ENCODE results near the gene MPPED1. TPM values are rescaled to one million over a fixed set of nuclear protein-coding genes. Genes with fewer than 3 reads are reported as not detected.

The MPPED1 gene
- total and polyA plus RNA-seq, 2 experiments from 2014 or later = 0.30 to 0.97 TPM

- 84% methylated on average over 14 of the region's 15 CpGs for WGBS (ENCODE audit: low lambda C conversion rate, missing lambda C conversion rate)
- H3K4me3 ChIP-seq = no peak overlapping the region
Measured at GRCh38 chr22:43404673-43405385, 7.0 kb upstream of the MPPED1 start.

GRCh38 chr22:43406186-43406790, 5.5 kb upstream of the MPPED1 start:
- Histone ChIP-seq H3K27ac (no peak overlapping the region), H3K4me3 (no peak overlapping the region), H3K4me1 (ENCODE audit: insufficient read depth) (no peaks in the 10 kb centered on the region), H3K9me3 (ENCODE audit: low read depth) (no peaks in the 10 kb centered on the region), H3K79me2 (no peaks in the 10 kb centered on the region), H2AFZ (no peak overlapping the region), H3K36me3 (replicated peaks; ENCODE audit: insufficient read depth, low read depth) (no peaks in the 10 kb centered on the region), H3K4me2 (no peak overlapping the region), H4K20me1 (ENCODE audit: insufficient read depth, poor library complexity, severe bottlenecking) (no peaks in the 10 kb centered on the region), H3K27me3 (peaks cover 20% of the 10 kb centered on the region), H3K9me2 (replicated peaks; ENCODE audit: insufficient read depth) (no peaks in the 10 kb centered on the region)
- WGBS (ENCODE audit: low lambda C conversion rate, missing lambda C conversion rate) = 87% methylated on average over 11 of the region's 12 CpGs
- no peak for TF ChIP-seq CTCF (IDR thresholded peaks at IDR 0.05; ENCODE audit: poor library complexity)
- no peak for TF ChIP-seq EZH2phosphoT487 (IDR thresholded peaks at IDR 0.05; ENCODE audit: low read depth, severe bottlenecking, unreplicated experiment)
- no peak for TF ChIP-seq EZH2 (IDR thresholded peaks at IDR 0.05; ENCODE audit: borderline replicate concordance)
- no peak for DNase-seq (ENCODE audit: low spot score)

More at GRCh38 chr22:43404673-43405385, 7.0 kb upstream of the MPPED1 start:
- DNase-seq (ENCODE audit: low spot score) = no peak
- Histone ChIP-seq H3K9me2 (replicated peaks; ENCODE audit: insufficient read depth) (no peaks in the 10 kb centered on the region), H4K20me1 (ENCODE audit: insufficient read depth, poor library complexity, severe bottlenecking) (no peaks in the 10 kb centered on the region), H2AFZ (no peak overlapping the region), H3K4me2 (no peak overlapping the region), H3K79me2 (no peaks in the 10 kb centered on the region), H3K4me1 (ENCODE audit: insufficient read depth) (no peaks in the 10 kb centered on the region), H3K27me3 (peaks cover 5% of the 10 kb centered on the region), H3K27ac (no peak overlapping the region), H3K9me3 (ENCODE audit: low read depth) (no peaks in the 10 kb centered on the region), H3K36me3 (replicated peaks; ENCODE audit: insufficient read depth, low read depth) (no peaks in the 10 kb centered on the region)
- no peak for TF ChIP-seq CTCF (IDR thresholded peaks at IDR 0.05; ENCODE audit: poor library complexity)
- no peak for TF ChIP-seq EZH2 (IDR thresholded peaks at IDR 0.05; ENCODE audit: borderline replicate concordance)
- TF ChIP-seq EZH2phosphoT487 (IDR thresholded peaks at IDR 0.05; ENCODE audit: low read depth, severe bottlenecking, unreplicated experiment) = no peak

GRCh38 chr22:43407591-43407990, 4.2 kb upstream of the MPPED1 start:
- 71% methylated on average over 4 of the region's 4 CpGs for WGBS (ENCODE audit: low lambda C conversion rate, missing lambda C conversion rate)
- TF ChIP-seq CTCF (IDR thresholded peaks at IDR 0.05; ENCODE audit: poor library complexity) (no peak), EZH2 (IDR thresholded peaks at IDR 0.05; ENCODE audit: borderline replicate concordance) (no peak)
- no peak for DNase-seq (ENCODE audit: low spot score)
- Histone ChIP-seq H2AFZ (no peak overlapping the region), H3K4me1 (ENCODE audit: insufficient read depth) (no peaks in the 10 kb centered on the region), H3K36me3 (replicated peaks; ENCODE audit: insufficient read depth, low read depth) (no peaks in the 10 kb centered on the region), H3K27me3 (peaks cover 24% of the 10 kb centered on the region), H3K4me3 (no peak overlapping the region), H3K9me3 (ENCODE audit: low read depth) (no peaks in the 10 kb centered on the region), H3K4me2 (no peak overlapping the region), H3K9me2 (replicated peaks; ENCODE audit: insufficient read depth) (no peaks in the 10 kb centered on the region), H3K79me2 (no peaks in the 10 kb centered on the region), H4K20me1 (ENCODE audit: insufficient read depth, poor library complexity, severe bottlenecking) (no peaks in the 10 kb centered on the region), H3K27ac (no peak overlapping the region)

All from hepatocyte (in vitro differentiated cells).